Activated CD8-positive, alpha-beta T cell treated with anti-CD3 and anti-CD28 coated beads for 36 hours (primary cell): ENCODE results near the gene IKZF1. TPM values are rescaled to one million over a fixed set of nuclear protein-coding genes. Genes with fewer than 3 reads are reported as not detected.
A peak's percentile ranks its signal among the peaks of the same experiment; 100 is the strongest.

Experiments used
- ATAC-seq: fragments of 200-7000 bp; cut with Tn5 transposase; one replicate; pipeline ENCODE4 v1.10.0; 2021; ENCODE audit warnings: mild to moderate bottlenecking, moderate library complexity
- CTCF ChIA-PET: fragments of 350-600 bp; sonication (Branson Sonifier 250); formaldehyde crosslinking; loops from one replicate; lab custom pipeline; 2021; ENCODE audit warnings: antibody characterized with exemption; lab: Charles Lee
- POLR2A ChIA-PET: fragments of 350-600 bp; sonication (Branson Sonifier 250); formaldehyde crosslinking; loops from one replicate; lab custom pipeline; 2021; ENCODE audit warnings: antibody characterized with exemption; lab: Charles Lee
- DNase-seq: peaks from one replicate; pipeline ENCODE4 v3.0.0-alpha.2; 2020
- H3K27ac Mint-ChIP-seq: one replicate; pipeline ENCODE4 v1.8.0; 2021; ENCODE audit warnings: mild to moderate bottlenecking, mixed read lengths
- H3K27me3 Mint-ChIP-seq: one replicate; pipeline ENCODE4 v1.8.0; 2021; ENCODE audit warnings: mixed read lengths
- H3K36me3 Mint-ChIP-seq: one replicate; pipeline ENCODE4 v1.8.0; 2021; ENCODE audit warnings: low read depth, mixed read lengths
- H3K4me1 Mint-ChIP-seq: one replicate; pipeline ENCODE4 v1.8.0; 2021; ENCODE audit warnings: low read depth, mixed read lengths
- H3K4me3 Mint-ChIP-seq: one replicate; pipeline ENCODE4 v1.8.0; 2021; ENCODE audit warnings: mild to moderate bottlenecking, moderate library complexity, mixed read lengths
- H3K9me3 Mint-ChIP-seq: one replicate; pipeline ENCODE4 v1.8.0; 2021; ENCODE audit warnings: mixed read lengths
- intact Hi-C: fragments of 100-400 bp; cut with micrococcal nuclease; formaldehyde crosslinking; loops from one replicate; pipeline ENCODE4 v1.10.0; 2022
- total RNA-seq, 2 experiments: library from RNA; stranded (reverse); gene quantifications; one replicate each; pipeline ENCODE4 v1.2.3, GENCODE V29; 2021
- TF ChIP-seq, protein P1 (sequence below): fragments of 200-600 bp; IDR thresholded peaks from one replicate; pipeline ENCODE4 v1.8.0; 2022; ENCODE audit warnings: antibody characterized with exemption, mild to moderate bottlenecking

Gene IKZF1
- total RNA-seq, 2 experiments from 2014 or later, result 277 to 295 TPM

DNA sequence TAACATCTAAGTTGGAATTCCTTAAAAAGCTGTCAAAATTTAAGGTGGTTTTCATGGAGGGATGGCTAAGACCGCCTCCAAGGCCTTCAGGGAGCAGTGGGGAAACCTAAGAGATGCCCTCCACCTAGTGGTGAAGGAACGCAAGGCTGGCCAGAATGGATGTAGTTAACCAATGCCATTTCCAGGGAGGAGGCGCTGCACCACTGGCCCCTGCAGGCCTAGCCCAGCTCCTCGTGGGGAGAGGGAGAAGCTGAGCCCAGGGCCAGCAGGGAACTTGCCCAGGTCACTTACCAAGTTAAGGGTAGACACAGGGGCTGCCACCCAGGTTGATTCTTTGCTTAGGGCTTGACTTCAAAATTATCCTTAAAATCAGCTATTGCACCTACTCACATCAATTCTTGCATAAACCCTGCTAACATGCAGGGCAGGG lies 113.6 kb downstream of the IKZF1 start:
- TF ChIP-seq, protein P1, sequence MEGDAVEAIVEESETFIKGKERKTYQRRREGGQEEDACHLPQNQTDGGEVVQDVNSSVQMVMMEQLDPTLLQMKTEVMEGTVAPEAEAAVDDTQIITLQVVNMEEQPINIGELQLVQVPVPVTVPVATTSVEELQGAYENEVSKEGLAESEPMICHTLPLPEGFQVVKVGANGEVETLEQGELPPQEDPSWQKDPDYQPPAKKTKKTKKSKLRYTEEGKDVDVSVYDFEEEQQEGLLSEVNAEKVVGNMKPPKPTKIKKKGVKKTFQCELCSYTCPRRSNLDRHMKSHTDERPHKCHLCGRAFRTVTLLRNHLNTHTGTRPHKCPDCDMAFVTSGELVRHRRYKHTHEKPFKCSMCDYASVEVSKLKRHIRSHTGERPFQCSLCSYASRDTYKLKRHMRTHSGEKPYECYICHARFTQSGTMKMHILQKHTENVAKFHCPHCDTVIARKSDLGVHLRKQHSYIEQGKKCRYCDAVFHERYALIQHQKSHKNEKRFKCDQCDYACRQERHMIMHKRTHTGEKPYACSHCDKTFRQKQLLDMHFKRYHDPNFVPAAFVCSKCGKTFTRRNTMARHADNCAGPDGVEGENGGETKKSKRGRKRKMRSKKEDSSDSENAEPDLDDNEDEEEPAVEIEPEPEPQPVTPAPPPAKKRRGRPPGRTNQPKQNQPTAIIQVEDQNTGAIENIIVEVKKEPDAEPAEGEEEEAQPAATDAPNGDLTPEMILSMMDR, result peak; percentile 90

DNA sequence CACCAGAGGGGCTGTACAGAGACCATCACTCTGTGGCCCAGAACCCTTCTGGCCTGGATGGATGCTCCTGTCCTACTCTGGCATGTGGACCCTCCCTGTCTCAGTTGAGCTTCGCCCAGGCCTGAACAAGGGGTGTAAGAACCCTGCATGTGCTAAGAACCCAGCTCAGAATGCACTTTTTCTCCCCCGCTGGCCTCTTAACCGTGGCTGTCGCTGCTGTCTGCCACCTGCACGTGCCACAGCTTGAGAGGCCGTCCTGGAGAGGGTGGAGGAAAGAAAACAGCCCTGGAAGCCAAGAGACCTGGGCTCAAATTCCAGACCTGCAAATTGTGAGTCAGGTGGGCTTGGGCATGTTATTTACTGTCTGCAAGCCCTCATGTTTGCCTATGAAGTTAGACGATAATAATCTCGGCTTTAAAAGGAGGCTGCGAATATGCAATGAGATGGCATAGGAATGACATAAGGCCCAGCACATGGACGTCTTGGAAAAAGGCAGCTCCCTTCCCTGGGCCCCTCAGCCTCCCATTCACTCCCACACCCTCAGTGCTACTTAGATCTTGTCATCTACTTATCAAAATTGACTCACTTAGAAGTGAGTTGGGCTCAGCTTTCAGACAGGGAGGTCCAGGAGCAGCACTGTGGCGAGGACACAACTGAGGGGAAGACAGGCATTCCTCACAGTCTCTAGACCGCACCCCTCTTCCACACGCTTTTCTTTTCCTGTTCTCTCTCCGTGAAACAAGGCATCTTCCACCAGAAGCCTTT lies 114.2 kb downstream of the IKZF1 start:
- ChIA-PET CTCF (interaction anchor here (0.6 to 7.6 kb wide), 63 partner anchors 10 to 360 kb away, joined by 3 to 108 read pairs (median 7); partner anchors contain the start of genes IKZF1 and ZPBP), POLR2A (interaction anchor here (0.9 to 3.6 kb wide), 8 partner anchors 13 to 270 kb away, joined by 3 to 12 read pairs (median 4); no protein-coding TSS in a partner anchor)
- ATAC-seq (no peak), DNase-seq (no peak)
- Mint-ChIP-seq H3K27ac (no peak overlapping the region), H3K27me3 (no peaks in the 10 kb centered on the region), H3K4me3 (no peak overlapping the region), H3K36me3 (no peaks in the 10 kb centered on the region), H3K9me3 (no peaks in the 10 kb centered on the region), H3K4me1 (peaks cover 26% of the 10 kb centered on the region)
- intact Hi-C loops, result loop anchor here (1.0 to 5.0 kb wide), 3 partner anchors 211 to 326 kb away; partner anchors contain the start of gene ZPBP
- TF ChIP-seq, protein P1, result no peak

More for the DNA sequence above, 113.6 kb downstream of the IKZF1 start:
- Mint-ChIP-seq H3K36me3 (no peaks in the 10 kb centered on the region), H3K9me3 (no peaks in the 10 kb centered on the region), H3K27me3 (no peaks in the 10 kb centered on the region), H3K4me3 (no peak overlapping the region), H3K27ac (no peak overlapping the region), H3K4me1 (peaks cover 26% of the 10 kb centered on the region)
- intact Hi-C loops, result loop anchor here (1.0 to 5.0 kb wide), 3 partner anchors 211 to 326 kb away; partner anchors contain the start of gene ZPBP
- CTCF ChIA-PET, result interaction anchor here (0.6 to 7.6 kb wide), 82 partner anchors 10 to 360 kb away, joined by 3 to 108 read pairs (median 5); partner anchors contain the start of genes IKZF1 and ZPBP
- peak; percentile 90 for DNase-seq
- POLR2A ChIA-PET, result interaction anchor here (0.7 to 3.6 kb wide), 12 partner anchors 12 to 269 kb away, joined by 3 to 12 read pairs (median 4); no protein-coding TSS in a partner anchor
- ATAC-seq, result peak; percentile 93

DNA sequence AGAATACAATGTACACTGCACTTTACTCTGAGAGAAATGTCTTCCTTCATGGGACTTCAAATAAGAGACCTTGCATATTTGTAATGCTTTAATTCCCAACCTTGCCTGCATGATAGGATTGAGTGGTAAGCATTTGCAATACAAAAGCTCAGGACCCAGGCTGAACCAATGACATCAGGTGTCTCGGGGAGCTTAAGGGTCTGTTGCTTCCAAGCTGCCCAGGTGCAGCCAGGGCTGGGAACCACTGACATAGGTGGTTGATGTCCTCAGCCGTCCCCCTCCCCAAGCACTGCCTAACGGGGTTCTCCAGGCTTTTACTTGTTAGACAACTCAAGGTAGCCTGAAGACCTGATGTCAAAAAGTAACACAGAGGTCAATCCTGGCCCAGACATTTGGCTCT lies 116.5 kb downstream of the IKZF1 start:
- DNase-seq, result no peak
- Mint-ChIP-seq H3K4me3 (no peak overlapping the region), H3K9me3 (no peaks in the 10 kb centered on the region), H3K27me3 (no peaks in the 10 kb centered on the region), H3K27ac (no peak overlapping the region), H3K36me3 (no peaks in the 10 kb centered on the region), H3K4me1 (peaks cover 19% of the 10 kb centered on the region)
- ChIA-PET POLR2A (interaction anchor here (1.2 to 1.5 kb wide), 2 partner anchors 71 to 90 kb away, joined by 3 read pairs; no protein-coding TSS in a partner anchor), CTCF (interaction anchor here (1.0 to 7.6 kb wide), 11 partner anchors 7 to 328 kb away, joined by 3 to 108 read pairs (median 4); partner anchors contain the start of gene ZPBP)
- TF ChIP-seq, protein P1, result no peak
- no peak for ATAC-seq
- intact Hi-C loops, result no loop called here

DNA sequence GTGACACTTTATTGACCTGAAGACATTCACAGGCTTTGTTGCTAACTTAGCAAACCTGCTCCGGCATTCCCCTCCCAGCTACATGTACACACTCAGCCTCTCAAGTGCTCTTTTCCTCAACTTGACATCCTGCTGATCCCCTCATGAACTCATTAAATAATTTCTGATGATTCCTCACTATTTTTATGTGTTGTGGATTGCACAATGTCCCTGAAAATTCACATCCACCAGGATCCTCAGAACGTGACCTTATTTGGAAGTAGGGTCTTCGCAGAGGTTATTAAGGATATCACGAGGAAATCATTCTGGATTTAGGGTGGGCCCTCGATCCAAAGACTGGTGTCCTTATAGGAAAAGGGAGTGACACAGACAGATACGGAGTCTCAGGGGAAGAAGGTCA lies 118.3 kb downstream of the IKZF1 start:
- Mint-ChIP-seq H3K27ac (no peak overlapping the region), H3K4me3 (no peak overlapping the region), H3K4me1 (peaks cover 1% of the 10 kb centered on the region), H3K9me3 (no peaks in the 10 kb centered on the region), H3K36me3 (no peaks in the 10 kb centered on the region), H3K27me3 (no peaks in the 10 kb centered on the region)
- no peak for DNase-seq
- ChIA-PET POLR2A (no interaction called here), CTCF (interaction anchor here (0.9 to 1.5 kb wide), 6 partner anchors 10 to 330 kb away, joined by 3 to 5 read pairs (median 3); partner anchors contain the start of gene ZPBP)
- no peak for ATAC-seq
- intact Hi-C loops, result no loop called here
- TF ChIP-seq, protein P1, result no peak
